ENCODE results near the gene EGLN3. TPM values are rescaled to one million over a fixed set of nuclear protein-coding genes. Genes with fewer than 3 reads are reported as not detected.

Gene EGLN3
- total RNA-seq, 1 donor from 2014 or later, result 2.8 TPM

- peaks cover 36% of the 10 kb centered on the region for H3K4me1 Mint-ChIP-seq (ENCODE audit: low read depth)
- no peaks in the 10 kb centered on the region for H3K9me3 Mint-ChIP-seq (ENCODE audit: low read depth)
- TF ChIP-seq CTCF (IDR thresholded peaks at IDR 0.05), result no peak
- DNase-seq (ENCODE audit: low spot score), result no peak
- H3K4me3 Mint-ChIP-seq (ENCODE audit: unreplicated experiment), result no peak overlapping the region
- no peaks in the 10 kb centered on the region for H3K27me3 Mint-ChIP-seq (ENCODE audit: low read depth)
- no peak overlapping the region for H3K27ac Mint-ChIP-seq (ENCODE audit: unreplicated experiment)
- peaks cover 2% of the 10 kb centered on the region for H3K36me3 Mint-ChIP-seq (ENCODE audit: low read depth)
These were observed 15.9 kb downstream of the EGLN3 start for GRCh38 chr14:33934938-33935337.

- Mint-ChIP-seq H3K36me3 (ENCODE audit: low read depth) (peaks cover 2% of the 10 kb centered on the region), H3K9me3 (ENCODE audit: low read depth) (no peaks in the 10 kb centered on the region), H3K4me3 (ENCODE audit: unreplicated experiment) (no peak overlapping the region), H3K4me1 (ENCODE audit: low read depth) (peaks cover 39% of the 10 kb centered on the region), H3K27ac (ENCODE audit: unreplicated experiment) (no peak overlapping the region), H3K27me3 (ENCODE audit: low read depth) (no peaks in the 10 kb centered on the region)
- DNase-seq (ENCODE audit: low spot score), result no peak
- no peak for TF ChIP-seq CTCF (IDR thresholded peaks at IDR 0.05)
These were observed 16.7 kb downstream of the EGLN3 start for GRCh38 chr14:33934043-33934750.

- TF ChIP-seq CTCF (IDR thresholded peaks at IDR 0.05), result no peak
- Mint-ChIP-seq H3K27ac (ENCODE audit: unreplicated experiment) (no peak overlapping the region), H3K4me3 (ENCODE audit: unreplicated experiment) (no peak overlapping the region), H3K4me1 (ENCODE audit: low read depth) (peaks cover 34% of the 10 kb centered on the region), H3K36me3 (ENCODE audit: low read depth) (peaks cover 2% of the 10 kb centered on the region), H3K9me3 (ENCODE audit: low read depth) (no peaks in the 10 kb centered on the region), H3K27me3 (ENCODE audit: low read depth) (no peaks in the 10 kb centered on the region)
- no peak for DNase-seq (ENCODE audit: low spot score)
These were observed 17.4 kb downstream of the EGLN3 start for GRCh38 chr14:33933386-33933933.

GRCh38 chr14:33932576-33933345 lies 18.1 kb downstream of the EGLN3 start:
- Mint-ChIP-seq H3K9me3 (ENCODE audit: low read depth) (no peaks in the 10 kb centered on the region), H3K27me3 (ENCODE audit: low read depth) (no peaks in the 10 kb centered on the region), H3K4me3 (ENCODE audit: unreplicated experiment) (no peak overlapping the region), H3K27ac (ENCODE audit: unreplicated experiment) (no peak overlapping the region), H3K36me3 (ENCODE audit: low read depth) (peaks cover 2% of the 10 kb centered on the region), H3K4me1 (ENCODE audit: low read depth) (peaks cover 27% of the 10 kb centered on the region)
- no peak for DNase-seq (ENCODE audit: low spot score)
- TF ChIP-seq CTCF (IDR thresholded peaks at IDR 0.05), result no peak

- no peak overlapping the region for H3K4me3 Mint-ChIP-seq (ENCODE audit: unreplicated experiment)
These were observed 18.8 kb downstream of the EGLN3 start for GRCh38 chr14:33932033-33932432.

More at GRCh38 chr14:33932033-33932432, 18.8 kb downstream of the EGLN3 start:
- Mint-ChIP-seq H3K4me1 (ENCODE audit: low read depth) (peaks cover 23% of the 10 kb centered on the region), H3K27me3 (ENCODE audit: low read depth) (no peaks in the 10 kb centered on the region), H3K27ac (ENCODE audit: unreplicated experiment) (no peak overlapping the region), H3K36me3 (ENCODE audit: low read depth) (peaks cover 2% of the 10 kb centered on the region), H3K9me3 (ENCODE audit: low read depth) (no peaks in the 10 kb centered on the region)
- no peak for TF ChIP-seq CTCF (IDR thresholded peaks at IDR 0.05)
- DNase-seq (ENCODE audit: low spot score), result no peak

Measured in chondrocyte (in vitro differentiated cells).